Mesodermal cell (in vitro differentiated cells): ENCODE data around the gene SUGP2.

Experiments used
- H3K27ac ChIP-seq: 2 replicates; pipeline ENCODE4 v1.7.0; 2013; ENCODE audit warnings: mild to moderate bottlenecking, low read depth, low read length, moderate library complexity; ENCODE audit not compliant: severe bottlenecking
- H3K36me3 ChIP-seq: 2 replicates; pipeline ENCODE4 v1.7.1; 2013; ENCODE audit warnings: mild to moderate bottlenecking, low read length, moderate library complexity; ENCODE audit not compliant: control insufficient read depth, insufficient read depth
- H3K4me1 ChIP-seq: one replicate; pipeline ENCODE4 v1.7.1; 2013; ENCODE audit warnings: mild to moderate bottlenecking, low read length; ENCODE audit not compliant: insufficient read depth, control insufficient read depth, poor library complexity, severe bottlenecking
- H3K4me3 ChIP-seq: 2 replicates; pipeline ENCODE4 v1.7.0; 2013; ENCODE audit warnings: low read length, control low read depth, mild to moderate bottlenecking; ENCODE audit not compliant: insufficient read depth, poor library complexity, severe bottlenecking; ENCODE audit errors: extremely low read depth
- H3K9me3 ChIP-seq: 2 replicates; pipeline ENCODE4 v1.7.1; 2013; ENCODE audit warnings: mild to moderate bottlenecking, low read length, moderate library complexity; ENCODE audit not compliant: control insufficient read depth
- WGBS, 2 experiments: methylation state at CpG; one replicate each; pipeline ENCODE4 v1.1.5; 2013; ENCODE audit warnings: missing lambda C conversion rate in 2 of 2; ENCODE audit not compliant: insufficient coverage in 2 of 2; 5-methylcytosine and 5-hydroxymethylcytosine counted together

The SUGP2 gene

DNA sequence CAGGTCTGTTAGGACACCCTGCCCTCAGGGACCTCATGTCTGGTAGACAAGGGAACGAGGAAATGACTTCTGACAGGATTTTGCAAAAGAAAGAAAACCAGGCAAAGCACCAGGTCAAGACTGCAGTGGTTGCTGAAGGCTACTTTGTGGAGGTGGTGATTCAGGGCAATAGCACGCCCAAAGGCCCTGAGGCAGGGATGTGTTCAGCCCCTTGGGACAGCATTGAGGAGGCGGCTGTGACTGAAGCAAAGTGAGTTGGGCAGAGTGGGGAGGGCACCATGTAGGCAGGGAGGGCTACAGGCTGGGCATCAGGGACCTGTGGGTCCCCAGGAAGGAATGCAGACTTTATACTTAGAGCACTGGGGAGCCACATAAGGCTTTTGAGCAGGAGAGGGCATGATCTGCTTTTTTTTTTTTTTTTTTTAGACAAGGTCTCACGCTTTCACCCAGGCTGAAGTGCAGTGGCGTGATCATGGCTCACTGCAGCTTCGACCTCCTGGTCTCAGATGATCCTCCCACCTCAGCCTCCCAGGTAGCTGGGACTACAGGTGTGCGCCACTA, 81.5 kb downstream of the SUGP2 start:
- 84 to 86% methylated on average over 6 to 7 of the region's 7 CpGs for WGBS, 2 experiments
- Histone ChIP-seq H3K9me3 (no peaks in the 10 kb centered on the region), H3K4me3 (no peak overlapping the region), H3K4me1 (no peaks in the 10 kb centered on the region), H3K36me3 (no peaks in the 10 kb centered on the region), H3K27ac (no peak overlapping the region)

DNA sequence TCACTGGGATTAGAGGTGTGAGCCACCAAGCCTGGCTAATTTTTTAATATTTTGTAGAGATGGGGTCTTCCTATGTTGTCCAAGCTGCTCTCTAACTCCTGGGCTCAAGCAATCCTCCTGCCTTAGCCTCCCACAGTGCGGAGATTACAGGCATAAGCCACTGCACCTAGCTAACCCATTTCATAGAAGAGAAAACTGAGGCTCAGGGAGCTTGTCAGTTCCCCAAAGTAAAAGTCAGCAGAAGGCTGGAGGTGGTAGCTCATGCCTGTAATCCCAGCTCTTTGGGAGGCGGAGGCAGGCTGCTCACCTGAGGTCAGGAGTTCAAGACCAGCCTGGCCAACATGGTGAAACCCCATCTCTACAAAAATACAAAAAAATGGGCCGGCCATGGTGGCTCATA, 83.5 kb downstream of the SUGP2 start:
- Histone ChIP-seq H3K9me3 (no peaks in the 10 kb centered on the region), H3K36me3 (peaks cover 3% of the 10 kb centered on the region), H3K27ac (no peak overlapping the region), H3K4me3 (no peak overlapping the region), H3K4me1 (no peaks in the 10 kb centered on the region)
- 83 to 96% methylated on average over 1 to 3 of the region's 3 CpGs for WGBS, 2 experiments

DNA sequence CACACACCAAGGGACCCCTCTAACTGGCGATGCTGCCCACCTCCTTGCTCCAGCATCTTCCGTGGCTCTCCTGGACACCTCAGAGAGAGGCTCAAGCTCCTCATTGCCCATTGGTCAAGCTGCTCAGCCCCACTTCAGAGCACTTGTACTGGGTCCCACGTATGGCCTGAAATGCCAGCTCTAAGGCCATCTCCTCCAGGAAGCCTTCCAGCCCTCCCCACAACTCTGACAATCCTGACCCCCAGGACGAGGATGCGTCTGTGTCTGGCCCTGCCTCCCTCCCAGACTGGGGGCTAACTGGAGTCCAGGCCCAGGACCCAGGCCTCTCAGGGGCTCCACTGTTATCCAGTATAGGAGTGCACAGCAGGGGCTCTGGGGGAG, 84.4 kb downstream of the SUGP2 start:
- WGBS, 2 experiments, result 85 to 92% methylated on average over 5 of the region's 5 CpGs
- Histone ChIP-seq H3K36me3 (peaks cover 3% of the 10 kb centered on the region), H3K27ac (no peak overlapping the region), H3K9me3 (no peaks in the 10 kb centered on the region), H3K4me1 (no peaks in the 10 kb centered on the region), H3K4me3 (no peak overlapping the region)

DNA sequence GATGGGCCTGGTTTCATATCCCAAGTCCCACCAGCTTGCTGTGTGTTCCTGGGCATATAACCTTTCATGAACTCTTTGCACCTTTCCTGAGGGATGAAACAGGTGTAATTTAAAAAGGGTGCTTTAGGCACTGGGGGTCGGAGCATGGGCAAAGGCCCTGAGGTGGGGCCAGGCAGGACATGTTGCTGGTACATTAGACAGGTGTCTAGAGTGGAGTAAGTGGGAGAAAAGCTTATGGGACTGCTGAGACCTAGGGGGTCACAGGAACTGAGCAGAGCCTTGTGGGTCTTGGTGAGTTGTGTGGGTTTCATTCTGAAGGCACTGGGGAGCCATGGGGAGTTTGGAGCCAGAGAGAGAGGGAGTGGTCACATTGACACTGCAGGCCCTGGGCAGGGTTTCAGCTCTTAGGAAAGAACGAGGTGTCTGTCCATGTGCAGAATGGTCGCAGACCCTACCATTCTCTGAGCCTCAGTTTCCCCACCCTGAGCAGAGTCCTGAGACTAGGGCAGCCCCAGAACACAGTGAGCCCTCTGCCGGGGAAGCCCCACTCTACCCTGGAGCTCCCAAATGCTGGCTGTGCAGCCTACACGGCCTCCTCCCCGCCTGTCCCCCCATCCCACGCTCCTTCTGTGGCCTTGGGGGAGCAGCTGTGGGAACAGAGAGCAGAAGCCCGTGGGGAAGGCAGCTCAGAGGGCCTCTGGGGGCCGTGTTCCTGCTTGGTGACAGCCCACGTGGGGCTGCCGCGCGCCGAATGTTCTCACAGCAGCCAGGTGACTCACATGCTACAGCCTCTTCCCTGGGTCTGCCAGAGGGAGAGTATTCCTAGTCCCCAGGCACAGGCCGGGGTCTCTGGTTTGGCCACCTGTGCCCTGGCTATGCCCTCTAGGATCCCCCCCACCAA, 85.0 kb downstream of the SUGP2 start:
- 79 to 94% methylated on average over 11 to 14 of the region's 15 CpGs for WGBS, 2 experiments

GRCh38 chr19:18946918-18947317, 86.4 kb downstream of the SUGP2 start:
- H3K4me3 ChIP-seq, result no peak overlapping the region
- no peak overlapping the region for H3K27ac ChIP-seq
- 90 to 92% methylated on average over 12 to 13 of the region's 14 CpGs for WGBS, 2 experiments
- H3K4me1 ChIP-seq, result no peaks in the 10 kb centered on the region
- peaks cover 3% of the 10 kb centered on the region for H3K36me3 ChIP-seq
- H3K9me3 ChIP-seq, result no peaks in the 10 kb centered on the region

More for the DNA sequence above, 85.0 kb downstream of the SUGP2 start:
- Histone ChIP-seq H3K9me3 (no peaks in the 10 kb centered on the region), H3K4me1 (no peaks in the 10 kb centered on the region), H3K4me3 (no peak overlapping the region), H3K27ac (no peak overlapping the region), H3K36me3 (peaks cover 3% of the 10 kb centered on the region)

DNA sequence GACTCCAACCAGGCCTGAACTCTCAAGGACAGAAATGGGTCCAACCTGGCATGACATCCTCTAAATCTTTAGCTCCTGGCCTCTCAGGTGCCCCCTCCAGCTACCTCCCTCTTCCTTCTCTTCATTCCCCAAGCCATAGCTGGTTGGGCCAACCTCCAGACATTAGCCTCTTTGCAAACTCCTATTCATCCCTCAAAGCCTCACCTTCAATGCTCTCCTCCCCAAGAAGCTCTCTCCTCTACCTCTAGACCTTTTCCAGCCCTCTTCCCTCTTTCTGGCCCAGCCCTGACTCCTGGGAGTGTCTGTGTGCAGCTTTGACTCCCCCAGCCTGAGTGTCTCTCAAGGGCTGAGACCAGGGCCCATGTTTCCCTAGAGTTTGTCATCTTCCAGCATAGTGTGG, 87.0 kb downstream of the SUGP2 start:
- no peak overlapping the region for H3K27ac ChIP-seq
- peaks cover 3% of the 10 kb centered on the region for H3K36me3 ChIP-seq
- no peak overlapping the region for H3K4me3 ChIP-seq
- no peaks in the 10 kb centered on the region for H3K9me3 ChIP-seq
- H3K4me1 ChIP-seq, result peaks cover 4% of the 10 kb centered on the region

- 84 to 92% methylated on average over 8 of the region's 9 CpGs for WGBS, 2 experiments
- Histone ChIP-seq H3K9me3 (no peaks in the 10 kb centered on the region), H3K27ac (no peak overlapping the region), H3K36me3 (peaks cover 3% of the 10 kb centered on the region), H3K4me3 (no peak overlapping the region), H3K4me1 (peaks cover 4% of the 10 kb centered on the region)
Measured at GRCh38 chr19:18945297-18945696, 88.0 kb downstream of the SUGP2 start.

- Histone ChIP-seq H3K9me3 (no peaks in the 10 kb centered on the region), H3K27ac (no peak overlapping the region), H3K4me3 (no peak overlapping the region), H3K4me1 (peaks cover 4% of the 10 kb centered on the region), H3K36me3 (peaks cover 4% of the 10 kb centered on the region)
- WGBS, 2 experiments, result 91 to 93% methylated on average over 4 of the region's 4 CpGs
Measured at GRCh38 chr19:18943465-18943864, 89.9 kb downstream of the SUGP2 start.

DNA sequence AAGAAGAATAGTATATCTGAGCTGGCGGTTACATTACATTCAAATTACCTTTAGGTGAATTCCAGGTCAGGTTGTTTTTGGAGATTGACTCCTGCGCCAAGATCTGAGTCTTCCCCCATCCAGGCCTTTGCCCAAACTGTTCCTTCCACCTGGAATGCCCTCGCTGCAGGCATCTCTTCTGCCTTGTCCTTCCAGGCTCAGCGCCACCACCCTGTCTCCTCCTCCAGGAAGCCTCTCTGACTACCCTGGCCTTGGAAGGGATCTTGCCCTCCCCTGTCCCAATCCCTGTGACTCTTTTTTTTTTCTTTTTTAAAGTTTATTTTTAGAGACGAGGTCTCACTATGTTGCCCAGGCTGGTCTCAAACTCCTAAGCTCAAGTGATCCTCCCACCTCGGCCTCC, 90.6 kb downstream of the SUGP2 start:
- Histone ChIP-seq H3K4me3 (no peak overlapping the region), H3K36me3 (peaks cover 12% of the 10 kb centered on the region), H3K27ac (no peak overlapping the region), H3K9me3 (no peaks in the 10 kb centered on the region), H3K4me1 (peaks cover 4% of the 10 kb centered on the region)
- 87 to 95% methylated on average over 2 to 5 of the region's 6 CpGs for WGBS, 2 experiments

- Histone ChIP-seq H3K27ac (peak overlapping the region; percentile 10), H3K36me3 (peaks cover 19% of the 10 kb centered on the region), H3K4me3 (no peak overlapping the region), H3K9me3 (no peaks in the 10 kb centered on the region), H3K4me1 (peaks cover 4% of the 10 kb centered on the region)
- WGBS, 2 experiments, result 72 to 74% methylated on average over 16 to 17 of the region's 18 CpGs
Measured at GRCh38 chr19:18941628-18942354, 91.5 kb downstream of the SUGP2 start.
